Panc1 (cell line): Measurements from ENCODE around the gene FH. TPM values are rescaled to one million over a fixed set of nuclear protein-coding genes. Genes with fewer than 3 reads are reported as not detected.
A peak's percentile ranks its signal among the peaks of the same experiment; 100 is the strongest.

Experiments used
- ATAC-seq: fragments of 200-7000 bp; cut with Tn5 transposase; 2 replicates; pipeline ENCODE4 v1.9.1; 2020; ENCODE audit warnings: mild to moderate bottlenecking, moderate library complexity
- BruUV-seq: library from RNA; stranded (reverse); fragments of 400-500 nt; replicated peaks from 2 replicates; lab custom pipeline; 2021; lab: Mats Ljungman, UMichigan
- CTCF ChIA-PET: fragments of 300-600 bp; sonication (Branson Sonifier 250); formaldehyde crosslinking; loops from one replicate; lab custom pipeline; 2022; ENCODE audit warnings: antibody characterized with exemption; lab: Charles Lee
- POLR2A ChIA-PET: fragments of 300-600 bp; sonication (Branson Sonifier 250); formaldehyde crosslinking; loops from one replicate; lab custom pipeline; 2022; ENCODE audit warnings: antibody characterized with exemption; lab: Charles Lee
- DNase-seq: peaks from one replicate; pipeline ENCODE4 v3.0.0-alpha.2; 2010; ENCODE audit warnings: low read depth, low spot score
- H3K27ac ChIP-seq: 2 replicates; pipeline ENCODE4 v1.5.1; 2011; ENCODE audit warnings: mild to moderate bottlenecking, low read length, inconsistent platforms
- H3K27me3 ChIP-seq: fragments of 200-500 bp; sonication (Bioruptor generic); 2 replicates; pipeline ENCODE4 v1.6.0; 2014; ENCODE audit warnings: low read length, inconsistent platforms; ENCODE audit not compliant: control insufficient read depth, insufficient read depth
- H3K36me3 ChIP-seq: fragments of 200-500 bp; sonication (Bioruptor generic); 2 replicates; pipeline ENCODE4 v1.5.1; 2014; ENCODE audit warnings: inconsistent platforms, mild to moderate bottlenecking, low read length, moderate library complexity; ENCODE audit not compliant: control insufficient read depth, insufficient read depth
- H3K4me1 ChIP-seq: 2 replicates; pipeline ENCODE4 v1.5.1; 2011; ENCODE audit warnings: inconsistent platforms, mild to moderate bottlenecking, low read length, moderate library complexity; ENCODE audit not compliant: control insufficient read depth, insufficient read depth
- H3K4me3 ChIP-seq, 2 experiments: 2 replicates each; pipeline ENCODE4 v1.5.1; 2011 to 2012; ENCODE audit warnings: low read depth in 2 of 2, low read length in 2 of 2, mild to moderate bottlenecking in 2 of 2, inconsistent platforms in 1 of 2, moderate library complexity in 1 of 2
- H3K9me3 ChIP-seq: fragments of 200-500 bp; sonication (Bioruptor generic); 2 replicates; pipeline ENCODE4 v1.5.1; 2014; ENCODE audit warnings: low read depth, mild to moderate bottlenecking, inconsistent platforms, low read length, moderate library complexity; ENCODE audit not compliant: control insufficient read depth, insufficient read depth
- POLR2AphosphoS5 ChIP-seq: IDR thresholded peaks from 2 replicates; pipeline ENCODE4 v1.6.1; 2012; ENCODE audit warnings: mild to moderate bottlenecking, low read depth, low read length, moderate library complexity
- REST ChIP-seq, 2 experiments: IDR thresholded peaks; 2 replicates each; pipeline ENCODE4 v1.6.1; 2011 to 2012; ENCODE audit warnings: low read depth in 2 of 2, control low read depth in 1 of 2, low read length in 1 of 2, mild to moderate bottlenecking in 1 of 2, moderate library complexity in 1 of 2; ENCODE audit not compliant: insufficient read depth in 1 of 2
- SIN3A ChIP-seq: IDR thresholded peaks from 2 replicates; pipeline ENCODE4 v1.6.1; 2012; ENCODE audit warnings: low read depth, mild to moderate bottlenecking, low read length, moderate library complexity, borderline replicate concordance; ENCODE audit not compliant: insufficient read depth
- TCF7L2 ChIP-seq: IDR thresholded peaks from 2 replicates; pipeline ENCODE4 v1.6.1; 2011; ENCODE audit warnings: mild to moderate bottlenecking, low read depth, low read length, inconsistent platforms
- in situ Hi-C: cut with HindIII; loops from 2 replicates; pipeline ENCODE4 v1.10.0; 2016; ENCODE audit warnings: low sequenced_read_pairs, low pct_unique_long_range_greater_than_20kb
- intact Hi-C: fragments of 100-400 bp; cut with micrococcal nuclease; formaldehyde crosslinking; loops from one replicate; pipeline ENCODE4 v1.10.0; 2022; ENCODE audit not compliant: unreplicated experiment
- total RNA-seq: library from RNA; stranded (reverse); gene quantifications from one replicate; pipeline ENCODE4 v1.2.1, GENCODE V29; 2021; ENCODE audit not compliant: unreplicated experiment
- TF ChIP-seq, protein P1 (sequence below): fragments of 450-650 bp; IDR thresholded peaks from 2 replicates; pipeline ENCODE4 v1.5.1; 2017; ENCODE audit warnings: mild to moderate bottlenecking

FH gene
- total RNA-seq, 1 experiment from 2014 or later = 87.1 TPM

GRCh38 chr1:241536304-241536703 lies 16.7 kb upstream of the FH start:
- no TSS peak for BruUV-seq
- Histone ChIP-seq H3K36me3 (no peaks in the 10 kb centered on the region), H3K27me3 (no peaks in the 10 kb centered on the region), H3K9me3 (no peaks in the 10 kb centered on the region), H3K4me3 (no peak overlapping the region), H3K27ac (peak overlapping the region; percentile 63; the same call in 1 of the 2 replicates), H3K4me1 (peaks cover 3% of the 10 kb centered on the region)
- no peak for ATAC-seq
- TF ChIP-seq POLR2AphosphoS5 = no peak
- TF ChIP-seq SIN3A = no peak
- no peak for TF ChIP-seq TCF7L2
- no peak for TF ChIP-seq REST (IDR thresholded peaks at IDR 0.05; ENCODE audit: insufficient read depth in 1 of 2, low read depth in 2 of 2, low read length in 1 of 2)
- TF ChIP-seq, protein P1, sequence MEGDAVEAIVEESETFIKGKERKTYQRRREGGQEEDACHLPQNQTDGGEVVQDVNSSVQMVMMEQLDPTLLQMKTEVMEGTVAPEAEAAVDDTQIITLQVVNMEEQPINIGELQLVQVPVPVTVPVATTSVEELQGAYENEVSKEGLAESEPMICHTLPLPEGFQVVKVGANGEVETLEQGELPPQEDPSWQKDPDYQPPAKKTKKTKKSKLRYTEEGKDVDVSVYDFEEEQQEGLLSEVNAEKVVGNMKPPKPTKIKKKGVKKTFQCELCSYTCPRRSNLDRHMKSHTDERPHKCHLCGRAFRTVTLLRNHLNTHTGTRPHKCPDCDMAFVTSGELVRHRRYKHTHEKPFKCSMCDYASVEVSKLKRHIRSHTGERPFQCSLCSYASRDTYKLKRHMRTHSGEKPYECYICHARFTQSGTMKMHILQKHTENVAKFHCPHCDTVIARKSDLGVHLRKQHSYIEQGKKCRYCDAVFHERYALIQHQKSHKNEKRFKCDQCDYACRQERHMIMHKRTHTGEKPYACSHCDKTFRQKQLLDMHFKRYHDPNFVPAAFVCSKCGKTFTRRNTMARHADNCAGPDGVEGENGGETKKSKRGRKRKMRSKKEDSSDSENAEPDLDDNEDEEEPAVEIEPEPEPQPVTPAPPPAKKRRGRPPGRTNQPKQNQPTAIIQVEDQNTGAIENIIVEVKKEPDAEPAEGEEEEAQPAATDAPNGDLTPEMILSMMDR = no peak
- intact Hi-C loops (no loop called here), in situ Hi-C loops (no loop called here)
- no peak for DNase-seq
- CTCF ChIA-PET = interaction anchor here (0.6 kb wide), 1 partner anchor 210 kb away, joined by 5 read pairs; no protein-coding TSS in a partner anchor
- POLR2A ChIA-PET = no interaction called here

GRCh38 chr1:241533326-241534115 lies 14.0 kb upstream of the FH start:
- Histone ChIP-seq H3K27ac (peak overlapping the region; percentile 73; the same call in 1 of the 2 replicates), H3K36me3 (no peaks in the 10 kb centered on the region), H3K9me3 (no peaks in the 10 kb centered on the region), H3K4me1 (peaks cover 3% of the 10 kb centered on the region), H3K27me3 (no peaks in the 10 kb centered on the region), H3K4me3 (no peak overlapping the region; a peak in 1 of 4 replicates)
- ATAC-seq (no peak), DNase-seq (no peak)
- CTCF ChIA-PET = interaction anchor here (0.5 kb wide), 1 partner anchor 87 kb away, joined by 3 read pairs; no protein-coding TSS in a partner anchor
- in situ Hi-C loops = no loop called here
- POLR2A ChIA-PET = no interaction called here
- BruUV-seq = no TSS peak
- TF ChIP-seq TCF7L2 (no peak), POLR2AphosphoS5 (no peak)
- intact Hi-C loops = no loop called here

DNA sequence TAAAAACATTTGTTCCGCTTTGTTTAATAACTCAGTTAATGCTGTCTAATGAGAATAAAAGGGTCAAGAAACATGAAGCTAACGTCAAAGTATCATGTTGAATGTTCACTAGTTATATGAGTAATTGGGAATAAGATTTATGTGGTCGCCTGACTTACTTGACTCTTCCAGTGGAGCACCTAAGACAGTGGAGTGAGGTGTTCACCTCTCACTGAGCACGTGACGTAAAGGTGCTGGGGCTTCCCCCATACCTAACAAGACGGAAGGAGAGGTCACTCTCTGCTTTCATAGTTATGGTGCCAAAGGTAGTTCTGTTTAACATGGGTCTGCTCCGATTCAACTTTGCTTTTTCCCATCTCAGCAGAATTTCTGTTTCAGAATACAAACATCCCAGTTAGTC lies 13.3 kb upstream of the FH start:
- ChIA-PET POLR2A (no interaction called here), CTCF (no interaction called here)
- TSS peak; percentile 83 for BruUV-seq
- Histone ChIP-seq H3K9me3 (no peaks in the 10 kb centered on the region), H3K36me3 (no peaks in the 10 kb centered on the region), H3K4me1 (peaks cover 3% of the 10 kb centered on the region), H3K27me3 (no peaks in the 10 kb centered on the region), H3K27ac (peak overlapping the region; percentile 73; the same call in 1 of the 2 replicates), H3K4me3 (peak overlapping the region in 1 of 2 experiments; percentile 23; a peak in 1 of 4 replicates)
- DNase-seq (no peak), ATAC-seq (no peak)
- in situ Hi-C loops (no loop called here), intact Hi-C loops (no loop called here)
- TF ChIP-seq, protein P1 = no peak
- TF ChIP-seq REST (IDR thresholded peaks at IDR 0.05; ENCODE audit: insufficient read depth in 1 of 2, low read depth in 2 of 2, low read length in 1 of 2) = no peak
